Peyer's patch (tissue), 4 donors: ENCODE results near the gene ABCD1.

Experiments used
- CTCF ChIP-seq, 6 experiments: fragments of 450-650 bp in 4 of 6; fragments of 200-600 bp in 2 of 6; sonication (generic) in 1 of 6; IDR thresholded peaks; one replicate each; pipeline ENCODE4 v1.5.1; 2017 to 2019; ENCODE audit warnings: antibody characterized with exemption in 6 of 6, mild to moderate bottlenecking in 3 of 6, moderate library complexity in 1 of 6
- POLR2A ChIP-seq, 2 donors: fragments of 450-650 bp; IDR thresholded peaks; one replicate each; pipeline ENCODE4 v1.5.1; 2017; ENCODE audit warnings: antibody characterized with exemption in 2 of 2, mild to moderate bottlenecking in 2 of 2, moderate library complexity in 2 of 2

GRCh38 chrX:153717445-153717844 lies 7.2 kb upstream of the ABCD1 start:
- TF ChIP-seq POLR2A (IDR thresholded peaks at IDR 0.05) (no peak), CTCF (IDR thresholded peaks at IDR 0.05) (no peak)
